HG02885 (cell line): ENCODE results near the gene DMXL1.

ENCODE experiments used
- ATAC-seq: cut with Tn5 transposase; IDR thresholded peaks from one replicate; pipeline ENCODE4 v1.9.1; 2021; ENCODE audit warnings: mild to moderate bottlenecking; ENCODE audit not compliant: unreplicated experiment, poor library complexity

DMXL1 gene

DNA sequence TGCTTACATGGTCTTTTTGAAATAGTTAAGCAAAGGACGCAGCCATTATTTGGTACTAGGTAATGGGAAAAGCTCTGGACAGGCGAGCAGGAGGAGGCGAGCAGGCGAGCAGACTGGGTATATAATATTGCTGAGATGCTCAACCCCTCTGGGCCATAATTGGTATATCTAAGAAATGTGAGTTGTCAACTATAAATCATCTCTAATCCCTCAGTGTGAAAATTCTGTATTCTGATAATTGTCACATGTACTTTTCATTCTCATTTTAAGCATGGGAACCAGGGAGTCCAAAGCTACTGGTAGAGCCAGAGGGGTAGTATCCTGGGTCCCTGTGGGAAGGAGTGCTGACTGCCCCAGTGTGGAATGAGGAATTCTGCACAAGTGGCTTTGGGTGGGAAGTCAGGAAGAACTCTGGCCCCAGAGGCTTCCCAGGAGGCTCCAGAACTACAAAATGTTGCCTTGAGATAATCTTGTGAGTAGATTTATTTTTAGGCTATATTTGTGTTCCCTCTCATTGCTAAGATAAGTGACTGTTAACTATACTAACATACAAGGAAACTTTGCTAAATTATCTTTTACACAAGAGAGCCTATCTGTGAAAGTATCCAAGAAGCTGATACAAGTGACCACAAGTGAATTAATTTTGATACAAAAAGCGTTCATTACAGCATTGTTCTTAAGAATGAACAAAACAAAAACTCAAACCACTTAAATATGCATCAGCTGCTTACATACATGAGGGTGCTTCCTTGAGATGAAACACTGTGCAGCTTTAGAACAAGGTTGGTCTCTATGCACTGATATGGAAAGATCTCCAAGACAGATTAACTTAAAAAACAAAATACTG lies 214.4 kb downstream of the DMXL1 start:
- no peak for ATAC-seq

DNA sequence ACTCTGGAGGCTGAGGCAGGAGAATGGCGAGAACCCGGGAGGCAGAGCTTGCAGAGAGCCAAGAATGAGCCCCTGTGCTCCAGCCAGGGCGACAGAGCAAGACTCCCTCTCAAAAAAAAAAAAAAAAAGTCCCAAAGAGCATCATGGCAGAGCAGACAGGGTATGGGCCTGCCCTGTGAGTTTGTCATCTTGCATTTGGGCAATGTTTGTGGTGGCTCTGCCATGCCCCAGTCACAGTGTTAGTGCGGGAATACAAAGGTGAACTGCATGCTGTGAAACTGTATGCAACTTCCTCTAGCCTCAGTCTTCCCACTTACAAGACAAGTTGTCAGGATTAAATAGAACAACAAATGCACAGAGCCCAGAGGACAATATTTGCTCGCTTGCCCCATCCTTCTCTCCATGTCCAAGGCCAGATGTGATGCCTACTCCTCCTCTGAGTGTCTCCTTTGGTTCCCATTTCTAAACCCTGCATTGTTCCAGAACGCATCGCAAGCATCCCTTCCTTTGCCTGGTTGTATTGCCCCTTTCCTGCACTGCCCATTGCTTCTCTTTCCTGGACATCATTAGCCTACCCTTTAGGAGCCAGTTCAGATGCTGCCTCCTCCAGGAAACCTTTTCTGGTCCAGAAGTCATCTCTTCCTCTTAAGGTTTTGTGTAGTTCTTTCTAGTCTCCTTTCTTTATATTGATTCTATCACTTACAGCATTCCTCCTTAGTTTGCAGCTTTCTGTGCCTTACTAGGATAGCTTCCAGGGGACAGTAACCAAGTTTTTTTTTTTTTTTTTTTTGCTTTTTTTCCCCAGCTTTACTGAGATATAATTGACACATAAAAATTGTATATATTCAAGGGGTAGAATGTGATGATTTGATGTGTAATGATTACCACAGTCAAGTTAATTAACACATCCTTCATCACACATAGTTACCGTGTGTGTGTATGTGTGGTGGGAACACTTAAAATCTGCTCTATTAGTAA lies 215.9 kb downstream of the DMXL1 start:
- no peak for ATAC-seq

- ATAC-seq, result peak; percentile 33
Observed at GRCh38 chr5:119287547-119288111, 216.7 kb downstream of the DMXL1 start.

- no peak for ATAC-seq
Observed at GRCh38 chr5:119288379-119289033, 217.6 kb downstream of the DMXL1 start.

- peak; percentile 10 for ATAC-seq
Observed at GRCh38 chr5:119289438-119290044, 218.7 kb downstream of the DMXL1 start.

DNA sequence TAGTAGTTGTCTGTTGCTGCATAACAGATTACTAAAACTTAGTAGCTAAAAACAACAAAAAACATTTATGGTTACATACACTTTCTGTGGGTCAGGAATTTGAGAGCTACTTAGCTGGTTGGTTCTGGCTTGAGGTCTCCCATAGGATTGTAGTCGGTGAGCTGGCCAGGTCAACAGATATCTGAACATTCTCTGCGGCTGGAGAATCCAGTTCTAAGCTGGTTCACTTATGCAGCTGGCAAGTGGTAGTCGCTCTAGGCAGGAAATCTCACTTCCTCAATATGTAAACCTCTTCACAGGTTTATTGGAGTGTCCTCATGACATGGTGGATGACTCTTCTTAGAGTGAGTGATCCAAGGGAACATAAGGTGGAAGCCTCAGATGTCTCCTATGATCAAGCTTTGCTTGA lies 219.3 kb downstream of the DMXL1 start:
- ATAC-seq, result peak; percentile 89

- ATAC-seq, result no peak
Observed at GRCh38 chr5:119290607-119291006, 219.7 kb downstream of the DMXL1 start.

GRCh38 chr5:119291056-119291455 lies 220.2 kb downstream of the DMXL1 start:
- no peak for ATAC-seq

DNA sequence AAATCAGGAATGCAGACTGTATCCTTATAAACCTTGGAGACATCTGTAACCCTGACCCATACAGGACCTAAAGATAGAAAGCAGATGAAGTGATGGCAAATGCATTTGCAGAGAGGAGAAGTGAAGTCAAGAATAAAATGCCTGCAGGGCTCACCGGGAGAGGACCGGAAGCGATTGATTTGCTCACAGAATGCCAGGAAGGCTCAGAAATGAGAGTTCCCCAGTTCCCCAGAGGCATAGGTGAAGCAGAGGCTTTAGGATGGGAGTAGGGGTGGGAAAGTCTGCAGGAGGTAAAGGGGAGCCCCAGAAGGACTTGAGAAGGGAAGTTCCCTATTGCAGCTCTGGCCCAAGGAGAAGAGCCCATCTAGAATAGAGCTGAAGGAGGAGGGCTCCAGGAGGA lies 221.0 kb downstream of the DMXL1 start:
- ATAC-seq, result no peak

DNA sequence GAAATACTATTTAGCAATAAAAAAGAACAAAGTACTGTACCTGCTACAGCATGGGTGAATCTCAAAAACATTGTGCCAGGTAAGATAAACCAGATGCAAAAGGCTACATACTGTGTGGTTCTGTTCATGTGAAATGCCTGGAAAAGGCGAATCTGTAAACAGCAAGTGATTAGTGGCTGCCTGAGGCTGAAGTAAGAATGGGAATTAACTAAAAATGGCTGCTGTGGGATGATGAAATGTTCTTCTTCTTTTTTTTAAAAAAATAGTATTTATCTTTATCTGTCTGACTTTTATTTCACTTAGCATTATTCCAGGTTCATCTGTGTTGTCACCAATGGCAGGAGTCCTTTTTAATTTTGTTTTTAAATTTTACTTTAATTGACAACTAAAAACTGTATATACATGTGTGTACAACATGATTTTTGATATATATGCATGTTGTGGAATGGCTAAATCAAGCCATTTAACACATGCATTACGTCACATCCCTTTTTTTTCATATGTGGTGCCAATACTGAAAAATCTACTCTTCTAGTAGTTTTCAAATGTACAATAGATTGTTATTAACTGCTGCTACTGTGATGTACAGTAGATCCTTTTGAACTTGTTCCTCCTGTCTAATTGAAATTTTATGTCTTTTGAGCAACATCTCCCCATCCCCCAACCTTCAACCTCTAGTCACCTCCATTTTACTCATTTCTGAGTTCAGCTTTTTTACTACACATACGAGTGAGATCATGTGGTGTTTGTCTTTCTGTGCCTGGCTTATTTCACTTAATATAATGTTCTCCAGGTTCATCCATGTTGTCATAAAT lies 222.0 kb downstream of the DMXL1 start:
- ATAC-seq, result no peak

- no peak for ATAC-seq
Observed at GRCh38 chr5:119293516-119293829, 222.6 kb downstream of the DMXL1 start.
